ENCODE data around the gene VBP1.

DNA sequence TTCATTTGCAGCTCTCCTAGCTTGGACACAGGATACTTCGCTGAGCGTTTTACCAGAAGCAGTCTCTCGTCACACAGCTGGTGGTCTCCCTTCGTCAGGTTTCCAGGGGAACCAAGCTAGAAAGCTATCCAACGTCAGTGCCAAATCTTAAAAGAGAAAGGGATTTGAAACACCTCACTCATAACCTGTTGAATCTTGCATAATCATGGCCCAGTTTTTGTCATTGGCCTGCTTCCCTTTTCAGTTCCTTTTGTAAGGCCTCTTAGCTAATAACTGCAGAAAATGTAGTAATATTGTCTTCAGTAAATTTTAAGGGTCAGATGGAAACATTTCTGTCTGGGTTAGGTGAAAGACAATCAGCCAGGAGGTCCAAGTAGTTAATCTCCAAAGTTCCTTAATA, 26.0 kb downstream of the VBP1 start:
- TF ChIP-seq, protein P1, sequence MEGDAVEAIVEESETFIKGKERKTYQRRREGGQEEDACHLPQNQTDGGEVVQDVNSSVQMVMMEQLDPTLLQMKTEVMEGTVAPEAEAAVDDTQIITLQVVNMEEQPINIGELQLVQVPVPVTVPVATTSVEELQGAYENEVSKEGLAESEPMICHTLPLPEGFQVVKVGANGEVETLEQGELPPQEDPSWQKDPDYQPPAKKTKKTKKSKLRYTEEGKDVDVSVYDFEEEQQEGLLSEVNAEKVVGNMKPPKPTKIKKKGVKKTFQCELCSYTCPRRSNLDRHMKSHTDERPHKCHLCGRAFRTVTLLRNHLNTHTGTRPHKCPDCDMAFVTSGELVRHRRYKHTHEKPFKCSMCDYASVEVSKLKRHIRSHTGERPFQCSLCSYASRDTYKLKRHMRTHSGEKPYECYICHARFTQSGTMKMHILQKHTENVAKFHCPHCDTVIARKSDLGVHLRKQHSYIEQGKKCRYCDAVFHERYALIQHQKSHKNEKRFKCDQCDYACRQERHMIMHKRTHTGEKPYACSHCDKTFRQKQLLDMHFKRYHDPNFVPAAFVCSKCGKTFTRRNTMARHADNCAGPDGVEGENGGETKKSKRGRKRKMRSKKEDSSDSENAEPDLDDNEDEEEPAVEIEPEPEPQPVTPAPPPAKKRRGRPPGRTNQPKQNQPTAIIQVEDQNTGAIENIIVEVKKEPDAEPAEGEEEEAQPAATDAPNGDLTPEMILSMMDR (conservative IDR thresholded peaks at IDR 0.05 in 1 of 2, IDR thresholded peaks at IDR 0.05 in 1 of 2; ENCODE audit: extremely low read depth in 1 of 2, insufficient read depth in 1 of 2, low read depth in 1 of 2, low read length in 2 of 2) = no peak
- TF ChIP-seq EZH2 (IDR thresholded peaks at IDR 0.05; ENCODE audit: borderline replicate concordance, low read length) = no peak
